Spleen (tissue), 7 donors: ENCODE results near the gene DYNC2I2.

Source experiments
- POLR2AphosphoS5 ChIP-seq, 3 donors: sonication (generic); formaldehyde crosslinking; IDR thresholded peaks; one replicate each; pipeline ENCODE4 v1.5.1; 2017; ENCODE audit warnings: antibody characterized with exemption in 3 of 3
- TF ChIP-seq, protein P1 (sequence below), 11 experiments: fragments of 200-600 bp in 7 of 11; fragments of 450-650 bp in 4 of 11; sonication (generic) in 4 of 11; IDR thresholded peaks in 8 of 11; conservative IDR thresholded peaks in 3 of 11; 1 replicate in 7 of 11; 2 replicates in 4 of 11; pipeline versions ENCODE4 v1.4.0 to v1.8.0; 2016 to 2021; ENCODE audit warnings: antibody characterized with exemption in 11 of 11, inconsistent platforms in 4 of 11, mild to moderate bottlenecking in 1 of 11
- donor health status: DM: no; HTN: no; CAD: no; lungs with moderate emphysema.
- donor health status: DM: no; HTN: no; CAD: no.
- donor health status: DM: no; HTN: no; CAD: no.

DNA sequence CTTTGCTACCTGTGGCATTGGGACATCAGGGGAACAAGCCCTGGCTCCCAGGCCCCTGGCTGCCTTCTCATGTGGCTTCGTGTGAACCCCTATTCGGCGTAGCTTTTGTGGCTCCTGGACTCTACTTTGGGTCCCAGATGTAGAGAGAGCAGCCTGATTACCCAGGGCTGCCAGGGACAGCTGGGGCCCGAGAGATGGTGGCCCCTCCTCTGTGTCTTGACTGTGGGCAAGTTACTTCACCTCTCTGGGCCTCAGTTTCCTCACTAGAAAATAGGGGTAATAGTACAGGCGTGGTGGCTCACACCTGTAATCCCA, 47.7 kb upstream of the DYNC2I2 start:
- TF ChIP-seq, protein P1, sequence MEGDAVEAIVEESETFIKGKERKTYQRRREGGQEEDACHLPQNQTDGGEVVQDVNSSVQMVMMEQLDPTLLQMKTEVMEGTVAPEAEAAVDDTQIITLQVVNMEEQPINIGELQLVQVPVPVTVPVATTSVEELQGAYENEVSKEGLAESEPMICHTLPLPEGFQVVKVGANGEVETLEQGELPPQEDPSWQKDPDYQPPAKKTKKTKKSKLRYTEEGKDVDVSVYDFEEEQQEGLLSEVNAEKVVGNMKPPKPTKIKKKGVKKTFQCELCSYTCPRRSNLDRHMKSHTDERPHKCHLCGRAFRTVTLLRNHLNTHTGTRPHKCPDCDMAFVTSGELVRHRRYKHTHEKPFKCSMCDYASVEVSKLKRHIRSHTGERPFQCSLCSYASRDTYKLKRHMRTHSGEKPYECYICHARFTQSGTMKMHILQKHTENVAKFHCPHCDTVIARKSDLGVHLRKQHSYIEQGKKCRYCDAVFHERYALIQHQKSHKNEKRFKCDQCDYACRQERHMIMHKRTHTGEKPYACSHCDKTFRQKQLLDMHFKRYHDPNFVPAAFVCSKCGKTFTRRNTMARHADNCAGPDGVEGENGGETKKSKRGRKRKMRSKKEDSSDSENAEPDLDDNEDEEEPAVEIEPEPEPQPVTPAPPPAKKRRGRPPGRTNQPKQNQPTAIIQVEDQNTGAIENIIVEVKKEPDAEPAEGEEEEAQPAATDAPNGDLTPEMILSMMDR (IDR thresholded peaks at IDR 0.05 in 8 of 11, conservative IDR thresholded peaks at IDR 0.05 in 3 of 11) = no peak
- TF ChIP-seq POLR2AphosphoS5 (IDR thresholded peaks at IDR 0.05) = no peak
